Prostate gland (tissue), 2 donors: ENCODE measurements around the gene CABLES1. TPM values are rescaled to one million over a fixed set of nuclear protein-coding genes. Genes with fewer than 3 reads are reported as not detected.

Experiments
- DNase-seq: peaks from one replicate; pipeline ENCODE4 v3.0.0-alpha.2; 2019; ENCODE audit warnings: low spot score
- H3K27ac ChIP-seq, 2 donors: fragments of 200-600 bp; sonication (generic); 2 replicates each; pipeline ENCODE4 v1.5.1; 2017 to 2019
- H3K27me3 ChIP-seq: fragments of 200-600 bp; sonication (generic); replicated peaks from 2 replicates; pipeline ENCODE4 v1.5.1; 2019; ENCODE audit not compliant: insufficient read depth
- H3K36me3 ChIP-seq, 2 donors: fragments of 200-600 bp; sonication (generic); 1 replicate in 1 of 2; 2 replicates in 1 of 2; pipeline versions ENCODE4 v1.5.1 to v1.8.1; 2017 to 2019
- H3K4me1 ChIP-seq: fragments of 200-600 bp; sonication (generic); replicated peaks from 2 replicates; pipeline ENCODE4 v1.5.1; 2019
- H3K4me3 ChIP-seq, 2 donors: fragments of 200-600 bp; sonication (generic); 2 replicates each; pipeline ENCODE4 v1.5.1; 2017 to 2019
- H3K9me3 ChIP-seq: fragments of 200-600 bp; sonication (generic); 2 replicates; pipeline ENCODE4 v1.5.1; 2017
- CTCF ChIP-seq, 4 experiments: fragments of 200-600 bp in 2 of 4; fragments of 450-650 bp in 2 of 4; sonication (generic) in 2 of 4; IDR thresholded peaks; 1 replicate in 3 of 4; 2 replicates in 1 of 4; pipeline ENCODE4 v1.5.1; 2016 to 2019; ENCODE audit warnings: antibody characterized with exemption in 4 of 4, mild to moderate bottlenecking in 2 of 4, moderate library complexity in 2 of 4
- POLR2A ChIP-seq: fragments of 450-650 bp; IDR thresholded peaks from one replicate; pipeline ENCODE4 v1.6.1; 2016; ENCODE audit warnings: antibody characterized with exemption, mild to moderate bottlenecking
- POLR2AphosphoS5 ChIP-seq: sonication (generic); formaldehyde crosslinking; IDR thresholded peaks from one replicate; pipeline ENCODE4 v1.6.1; 2017; ENCODE audit warnings: antibody characterized with exemption
- WGBS: methylation state at CpG from one replicate; pipeline ENCODE4 v1.1.5; 2018; 5-methylcytosine and 5-hydroxymethylcytosine counted together
- intact Hi-C: fragments of 100-400 bp; cut with DNase I; formaldehyde crosslinking; loops from one replicate; pipeline ENCODE4 v1.14.2; 2022
- total RNA-seq, 2 donors: library from RNA; depleted of rRNA; stranded (reverse); fragments of >200 nt; gene quantifications; one replicate each; pipeline ENCODE4 v1.1.0, GENCODE V29; 2016

CABLES1 gene
- total RNA-seq, 2 donors from 2014 or later = 3.9 to 16.2 TPM

GRCh38 chr18:23270986-23271680 lies 135.8 kb downstream of the CABLES1 start:
- intact Hi-C loops = no loop called here

DNA sequence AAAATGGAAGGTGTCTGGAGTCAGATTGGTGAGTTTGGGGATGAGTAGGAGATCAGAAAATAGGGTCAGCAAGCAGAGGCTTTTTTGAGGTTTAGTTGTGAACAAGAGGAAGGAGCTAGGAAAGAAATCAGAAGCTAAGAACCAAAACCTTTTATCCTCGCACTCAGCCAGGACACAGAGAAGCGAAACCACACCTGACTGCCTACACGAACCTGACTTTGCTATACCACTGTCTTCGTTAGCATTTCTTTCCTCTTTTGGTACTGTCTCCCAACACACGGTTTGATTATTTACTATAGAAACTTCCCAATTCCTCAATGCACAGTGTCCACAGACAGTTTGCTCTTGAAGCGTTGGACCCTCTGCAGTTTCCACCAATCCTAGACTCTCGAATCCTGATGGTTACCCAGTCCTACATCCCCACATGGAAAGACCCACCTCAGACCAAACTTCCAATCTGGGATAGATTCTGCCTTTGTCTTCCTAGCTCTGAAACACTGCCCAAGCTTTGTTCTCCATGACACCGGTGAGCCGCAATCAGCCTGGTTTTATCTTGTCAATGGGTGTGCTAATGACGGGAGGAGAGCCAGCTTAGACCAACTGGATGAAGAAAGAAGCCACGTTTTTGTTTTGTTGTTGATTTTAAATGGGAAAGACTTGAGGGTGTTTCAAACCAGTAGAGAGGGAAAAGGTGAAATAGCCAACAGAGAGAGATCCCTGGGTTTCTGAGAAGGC lies 137.4 kb downstream of the CABLES1 start:
- no peak for DNase-seq
- Histone ChIP-seq H3K27me3 (no peaks in the 10 kb centered on the region), H3K9me3 (no peaks in the 10 kb centered on the region), H3K36me3 (no peaks in the 10 kb centered on the region), H3K4me1 (no peaks in the 10 kb centered on the region), H3K4me3 (no peak overlapping the region), H3K27ac (no peak overlapping the region)
- intact Hi-C loops = no loop called here
- TF ChIP-seq POLR2AphosphoS5 (no peak), POLR2A (no peak), CTCF (IDR thresholded peaks at IDR 0.05) (no peak)
- 87% methylated on average over 11 of the region's 11 CpGs for WGBS

More at GRCh38 chr18:23270986-23271680, 135.8 kb downstream of the CABLES1 start:
- Histone ChIP-seq H3K27ac (no peak overlapping the region), H3K4me1 (no peaks in the 10 kb centered on the region), H3K27me3 (no peaks in the 10 kb centered on the region), H3K4me3 (no peak overlapping the region), H3K36me3 (no peaks in the 10 kb centered on the region), H3K9me3 (no peaks in the 10 kb centered on the region)
- TF ChIP-seq POLR2AphosphoS5 (no peak), POLR2A (no peak), CTCF (IDR thresholded peaks at IDR 0.05) (no peak)
- WGBS = 80% methylated on average over 4 of the region's 4 CpGs
- no peak for DNase-seq

DNA sequence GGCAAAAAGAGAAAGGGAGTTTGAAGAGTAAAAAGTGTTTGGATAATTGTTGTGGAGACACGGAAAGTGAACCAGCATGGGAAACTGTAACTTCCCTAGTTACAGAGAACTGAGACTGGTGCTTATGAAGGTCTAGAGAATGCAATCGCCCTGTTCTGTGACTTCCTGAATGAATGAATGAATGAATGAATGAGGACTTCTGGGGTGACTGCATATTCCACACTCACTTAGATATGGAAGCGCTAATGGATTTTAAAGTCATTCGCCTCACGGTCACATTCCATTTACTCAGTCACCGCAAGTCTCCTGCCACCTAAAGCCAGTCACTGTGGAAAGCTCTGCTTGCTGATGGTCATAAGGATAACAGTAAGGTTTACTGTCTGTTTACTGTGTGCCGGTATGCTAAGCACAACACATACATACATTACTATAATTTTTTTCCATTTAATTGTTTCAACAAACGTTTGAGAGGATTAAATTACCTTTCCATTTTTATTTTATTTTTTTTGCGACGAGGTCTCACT lies 138.2 kb downstream of the CABLES1 start:
- intact Hi-C loops = no loop called here
- WGBS = 77% methylated on average over 10 of the region's 10 CpGs
- no peak for DNase-seq
- Histone ChIP-seq H3K27me3 (no peaks in the 10 kb centered on the region), H3K36me3 (no peaks in the 10 kb centered on the region), H3K9me3 (no peaks in the 10 kb centered on the region), H3K4me1 (no peaks in the 10 kb centered on the region), H3K27ac (no peak overlapping the region), H3K4me3 (no peak overlapping the region)
- TF ChIP-seq CTCF (IDR thresholded peaks at IDR 0.05) (no peak), POLR2A (no peak), POLR2AphosphoS5 (no peak)

DNA sequence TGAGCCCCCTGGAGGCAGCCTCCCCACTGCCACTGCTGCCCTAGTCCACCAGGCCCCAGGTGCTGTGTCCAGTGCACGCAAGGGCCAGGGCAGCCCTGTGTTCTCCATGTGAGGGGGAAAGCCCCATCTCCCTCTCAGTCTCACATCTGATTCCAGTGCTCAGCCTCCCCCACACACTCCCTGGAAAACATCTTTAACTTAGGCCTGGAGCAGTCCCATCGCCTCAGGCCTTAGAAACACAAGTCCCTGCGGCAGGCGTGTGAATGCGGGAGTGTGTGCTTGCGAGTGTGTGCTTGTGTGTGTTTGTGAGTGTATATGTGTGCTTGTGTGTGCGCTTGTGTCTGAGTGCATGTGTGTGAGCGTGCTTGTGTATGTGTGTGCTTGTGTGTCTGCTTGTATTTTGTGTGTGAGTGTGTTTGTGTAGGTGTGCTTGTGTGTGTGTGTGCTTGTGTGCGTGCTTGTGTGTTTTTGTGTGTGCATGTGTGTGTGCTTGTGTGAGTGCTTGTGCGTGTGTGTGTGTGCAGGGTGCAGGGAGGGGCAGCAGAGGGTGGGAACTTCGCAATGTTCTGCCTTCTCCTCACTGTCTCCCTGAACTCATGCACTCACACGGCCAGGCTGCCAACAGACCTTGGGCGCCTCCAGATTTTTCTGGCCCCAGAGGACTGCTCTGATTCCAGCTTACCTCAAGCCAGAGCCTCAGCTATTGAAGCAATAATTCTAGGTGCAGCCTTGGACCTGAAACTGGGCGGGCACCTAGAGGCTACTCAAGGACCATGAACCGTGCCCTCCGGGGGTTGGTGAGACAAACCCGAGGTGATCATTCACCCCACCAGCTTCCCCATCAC lies 139.6 kb downstream of the CABLES1 start:
- Histone ChIP-seq H3K27me3 (no peaks in the 10 kb centered on the region), H3K4me3 (no peak overlapping the region), H3K9me3 (no peaks in the 10 kb centered on the region), H3K36me3 (no peaks in the 10 kb centered on the region), H3K27ac (no peak overlapping the region), H3K4me1 (no peaks in the 10 kb centered on the region)
- WGBS = 82% methylated on average over 17 of the region's 17 CpGs
- TF ChIP-seq CTCF (IDR thresholded peaks at IDR 0.05) (no peak), POLR2A (no peak), POLR2AphosphoS5 (no peak)
- DNase-seq = no peak
- intact Hi-C loops = no loop called here
